Activated CD4-positive, alpha-beta T cell treated with anti-CD3 and anti-CD28 coated beads, Interleukin-2, amount 50 U/mL, for 48 hours (primary cell): Measurements from ENCODE around the gene FGGY.

Experiments
- DNase-seq, 2 experiments: peaks; one replicate each; pipeline ENCODE4 v3.0.0-alpha.2; 2020

FGGY gene

GRCh38 chr1:59805554-59805953 is 508.7 kb downstream of the FGGY start:
- no peak for DNase-seq
